Stomach (tissue), 9 donors: Measurements from ENCODE around the gene PCDHGA1. TPM values are rescaled to one million over a fixed set of nuclear protein-coding genes. Genes with fewer than 3 reads are reported as not detected.

Source experiments
- DNase-seq, 2 donors: peaks; one replicate each; pipeline versions ENCODE4 v3.0.0 to v3.0.0-alpha.2; 2013 to 2019
- H3K27ac ChIP-seq, 5 donors: fragments of 200-600 bp in 4 of 5; sonication (generic) in 4 of 5; one replicate each; pipeline ENCODE4 v1.5.1; 2013 to 2019; ENCODE audit warnings: mild to moderate bottlenecking in 1 of 5, moderate library complexity in 1 of 5
- H3K27me3 ChIP-seq, 3 donors: fragments of 200-600 bp; sonication (generic); one replicate each; pipeline ENCODE4 v1.5.1; 2017 to 2019; ENCODE audit warnings: mixed run types in 1 of 3
- H3K36me3 ChIP-seq, 4 donors: fragments of 200-600 bp; sonication (generic); 1 replicate in 3 of 4; 2 replicates in 1 of 4; pipeline ENCODE4 v1.5.1; 2016 to 2019
- H3K4me1 ChIP-seq, 4 donors: fragments of 200-600 bp; sonication (generic); one replicate each; pipeline ENCODE4 v1.5.1; 2016 to 2019
- H3K4me3 ChIP-seq, 4 donors: fragments of 200-600 bp; sonication (generic) in 3 of 4; one replicate each; pipeline ENCODE4 v1.5.1; 2016 to 2019; ENCODE audit warnings: mild to moderate bottlenecking in 1 of 4
- H3K9me3 ChIP-seq, 4 donors: fragments of 200-600 bp; sonication (generic); one replicate each; pipeline ENCODE4 v1.5.1; 2016 to 2019
- CTCF ChIP-seq, 7 experiments: fragments of 450-650 bp in 4 of 7; fragments of 200-600 bp in 3 of 7; sonication (generic) in 3 of 7; IDR thresholded peaks; one replicate each; pipeline ENCODE4 v1.5.1; 2016 to 2019; ENCODE audit warnings: antibody characterized with exemption in 7 of 7, control low read depth in 2 of 7, mild to moderate bottlenecking in 1 of 7
- EP300 ChIP-seq: sonication (generic); formaldehyde crosslinking; IDR thresholded peaks from one replicate; pipeline ENCODE4 v1.6.1; 2017; ENCODE audit warnings: antibody characterized with exemption
- POLR2A ChIP-seq, 4 donors: fragments of 450-650 bp; IDR thresholded peaks; one replicate each; pipeline ENCODE4 v1.6.1; 2016; ENCODE audit warnings: antibody characterized with exemption in 4 of 4, control low read depth in 2 of 4, mild to moderate bottlenecking in 1 of 4, moderate library complexity in 1 of 4
- POLR2AphosphoS5 ChIP-seq, 3 donors: sonication (generic); formaldehyde crosslinking; IDR thresholded peaks; one replicate each; pipeline ENCODE4 v1.6.1; 2016; ENCODE audit warnings: antibody characterized with exemption in 3 of 3
- WGBS, 5 donors: extraction: QIAGEN DNeasy Blood & Tissue Kit in 3 of 5; methylation state at CpG; one replicate each; pipeline versions ENCODE4 v1.1.5 to v1.1.7; 2013 to 2018; 5-methylcytosine and 5-hydroxymethylcytosine counted together
- intact Hi-C: fragments of 100-400 bp; cut with DNase I; formaldehyde crosslinking; loops from one replicate; pipeline ENCODE4 v1.15.1; 2023; ENCODE audit warnings: low total_unique reads
- polyA plus RNA-seq, 3 donors: library from polyadenylated mRNA; stranded (reverse); fragments of 200-250 nt; gene quantifications; one replicate each; pipeline ENCODE4 v1.2.3, GENCODE V29; 2013
- total RNA-seq, 5 donors: library from RNA; depleted of rRNA; stranded (reverse); fragments of >200 nt; gene quantifications; one replicate each; pipeline versions ENCODE4 v1.1.0 to v1.2.3, GENCODE V29; 2014 to 2016
- donor health status: healthy with polysubstance abuse.
- donor health status: Bipolar disorder and iron deficiency.
- donor health status: healthy.

The PCDHGA1 gene
- total and polyA plus RNA-seq, 8 donors = 0.13 to 0.18 TPM; not detected in 6

- TF ChIP-seq POLR2AphosphoS5 (IDR thresholded peaks at IDR 0.05) = no peak
- no peak for TF ChIP-seq POLR2A (IDR thresholded peaks at IDR 0.05)
- no peak for TF ChIP-seq CTCF (IDR thresholded peaks at IDR 0.05)
- no peak for TF ChIP-seq EP300
- Histone ChIP-seq H3K36me3 (peaks cover 0 to 20% (median 0%) of the 10 kb centered on the region in 4 donors), H3K27ac (no peak overlapping the region), H3K4me3 (no peak overlapping the region), H3K27me3 (peaks cover 0 to 77% (median 24%) of the 10 kb centered on the region in 3 donors), H3K4me1 (peaks cover 0 to 34% (median 9%) of the 10 kb centered on the region in 4 donors), H3K9me3 (peaks cover 65 to 99% (median 94%) of the 10 kb centered on the region in 4 donors)
- DNase-seq = no peak
- intact Hi-C loops = loop anchor here (10.0 kb wide), 1 partner anchor 106 kb away; no protein-coding TSS in a partner anchor
- 25 to 33% (median 28%) methylated on average over 54 to 74 of the region's 74 CpGs for WGBS, 5 donors
These were observed 89.0 kb downstream of the PCDHGA1 start for GRCh38 chr5:141419074-141419880.

GRCh38 chr5:141420855-141421488 is 90.7 kb downstream of the PCDHGA1 start, which contains the start of gene PCDHGA11:
TSS of gene PCDHGA11 (plus strand) at chr5:141421051. CDS start at chr5:141421228, 177 bp downstream.
- no peak within 1 kb of the TSS for H3K27ac ChIP-seq
- H3K4me3 ChIP-seq = peak within 1 kb of the TSS; percentile 9 to 35 (median 23)
- DNase-seq = peak in 1 of 2 donors; percentile 60
- H3K36me3 ChIP-seq = peaks cover 0 to 25% (median under 1%) of the 10 kb centered on the region in 4 donors
- peaks cover 61 to 100% (median 96%) of the 10 kb centered on the region in 4 donors for H3K9me3 ChIP-seq
- H3K27me3 ChIP-seq = peaks cover 0 to 72% (median 20%) of the 10 kb centered on the region in 3 donors
- H3K4me1 ChIP-seq = peaks cover 0 to 29% (median 9%) of the 10 kb centered on the region in 4 donors
- intact Hi-C loops = no loop called here
- peak in 1 of 7 experiments; percentile 23 for TF ChIP-seq CTCF (IDR thresholded peaks at IDR 0.05)
- no peak for TF ChIP-seq EP300
- WGBS, 5 donors = 9 to 17% (median 11%) methylated on average over 35 to 42 of the region's 42 CpGs

GRCh38 chr5:141421489-141421855 is 91.2 kb downstream of the PCDHGA1 start:
- 9 to 15% (median 10%) methylated on average over 13 of the region's 13 CpGs for WGBS, 5 donors
- H3K27ac ChIP-seq = no peak overlapping the region
- H3K4me3 ChIP-seq = peak overlapping the region; percentile 9 to 35 (median 23)
- peaks cover 0 to 29% (median 3%) of the 10 kb centered on the region in 4 donors for H3K36me3 ChIP-seq
- intact Hi-C loops = no loop called here
- H3K4me1 ChIP-seq = peaks cover 0 to 29% (median 9%) of the 10 kb centered on the region in 4 donors
- no peak for DNase-seq
- H3K9me3 ChIP-seq = peaks cover 66 to 100% (median 97%) of the 10 kb centered on the region in 4 donors
- TF ChIP-seq POLR2AphosphoS5 (IDR thresholded peaks at IDR 0.05) (no peak), POLR2A (IDR thresholded peaks at IDR 0.05) (no peak), CTCF (IDR thresholded peaks at IDR 0.05) (no peak), EP300 (no peak)
- H3K27me3 ChIP-seq = peaks cover 0 to 75% (median 20%) of the 10 kb centered on the region in 3 donors

- DNase-seq = no peak
- intact Hi-C loops = no loop called here
- Histone ChIP-seq H3K4me1 (peaks cover 0 to 26% (median 7%) of the 10 kb centered on the region in 4 donors), H3K27me3 (peaks cover 0 to 78% (median 20%) of the 10 kb centered on the region in 3 donors), H3K36me3 (peaks cover 0 to 36% (median 5%) of the 10 kb centered on the region in 4 donors), H3K9me3 (peaks cover 79 to 100% (median 99%) of the 10 kb centered on the region in 4 donors), H3K27ac (no peak overlapping the region), H3K4me3 (no peak overlapping the region)
- 23 to 34% (median 24%) methylated on average over 15 to 42 of the region's 42 CpGs for WGBS, 5 donors
- no peak for TF ChIP-seq POLR2A (IDR thresholded peaks at IDR 0.05)
- TF ChIP-seq EP300 = no peak
- no peak for TF ChIP-seq POLR2AphosphoS5 (IDR thresholded peaks at IDR 0.05)
- TF ChIP-seq CTCF (IDR thresholded peaks at IDR 0.05) = no peak
These were observed 92.5 kb downstream of the PCDHGA1 start for GRCh38 chr5:141422742-141423291.
